Suprapubic skin (tissue), 4 donors: ENCODE measurements around the gene CHM. TPM values are rescaled to one million over a fixed set of nuclear protein-coding genes. Genes with fewer than 3 reads are reported as not detected.
"Not testable (repeated sequence)": the region's sequence is repeated elsewhere in the genome, so short reads cannot be mapped to it uniquely, and the experiment has no call there.

Experiments
- DNase-seq, 2 donors: peaks; one replicate each; pipeline ENCODE4 v3.0.0-alpha.2; 2019; ENCODE audit warnings: low spot score in 2 of 2
- H3K27ac ChIP-seq: fragments of 200-600 bp; sonication (generic); one replicate; pipeline ENCODE4 v1.5.1; 2019
- H3K27me3 ChIP-seq: fragments of 200-600 bp; sonication (generic); one replicate; pipeline ENCODE4 v1.5.1; 2019
- H3K36me3 ChIP-seq: fragments of 200-600 bp; sonication (generic); one replicate; pipeline ENCODE4 v1.5.1; 2019
- H3K4me1 ChIP-seq: fragments of 200-600 bp; sonication (generic); one replicate; pipeline ENCODE4 v1.5.1; 2019
- H3K4me3 ChIP-seq: fragments of 200-600 bp; sonication (generic); one replicate; pipeline ENCODE4 v1.5.1; 2019; ENCODE audit warnings: mild to moderate bottlenecking
- H3K9me3 ChIP-seq: fragments of 200-600 bp; sonication (generic); one replicate; pipeline ENCODE4 v1.5.1; 2019
- CTCF ChIP-seq, 2 donors: fragments of 200-600 bp in 1 of 2; fragments of 450-650 bp in 1 of 2; sonication (generic) in 1 of 2; IDR thresholded peaks; one replicate each; pipeline ENCODE4 v1.5.1; 2016 to 2019; ENCODE audit warnings: antibody characterized with exemption in 2 of 2, mild to moderate bottlenecking in 1 of 2, moderate library complexity in 1 of 2
- EP300 ChIP-seq: sonication (generic); formaldehyde crosslinking; IDR thresholded peaks from one replicate; pipeline ENCODE4 v1.6.1; 2017; ENCODE audit warnings: antibody characterized with exemption
- POLR2A ChIP-seq, 2 donors: fragments of 450-650 bp; IDR thresholded peaks; one replicate each; pipeline ENCODE4 v1.6.1; 2017; ENCODE audit warnings: antibody characterized with exemption in 2 of 2, mild to moderate bottlenecking in 2 of 2, moderate library complexity in 2 of 2
- POLR2AphosphoS5 ChIP-seq, 3 donors: sonication (generic); formaldehyde crosslinking; IDR thresholded peaks; one replicate each; pipeline ENCODE4 v1.6.1; 2017; ENCODE audit warnings: antibody characterized with exemption in 3 of 3
- WGBS: methylation state at CpG from one replicate; pipeline ENCODE4 v1.1.5; 2018; 5-methylcytosine and 5-hydroxymethylcytosine counted together
- total RNA-seq, 4 donors: library from RNA; depleted of rRNA; stranded (reverse); fragments of >200 nt; gene quantifications; one replicate each; pipeline ENCODE4 v1.1.0, GENCODE V29; 2016

CHM gene
- total RNA-seq, 4 donors from 2014 or later, result 9.5 to 18.9 (median 12.8) TPM

DNA sequence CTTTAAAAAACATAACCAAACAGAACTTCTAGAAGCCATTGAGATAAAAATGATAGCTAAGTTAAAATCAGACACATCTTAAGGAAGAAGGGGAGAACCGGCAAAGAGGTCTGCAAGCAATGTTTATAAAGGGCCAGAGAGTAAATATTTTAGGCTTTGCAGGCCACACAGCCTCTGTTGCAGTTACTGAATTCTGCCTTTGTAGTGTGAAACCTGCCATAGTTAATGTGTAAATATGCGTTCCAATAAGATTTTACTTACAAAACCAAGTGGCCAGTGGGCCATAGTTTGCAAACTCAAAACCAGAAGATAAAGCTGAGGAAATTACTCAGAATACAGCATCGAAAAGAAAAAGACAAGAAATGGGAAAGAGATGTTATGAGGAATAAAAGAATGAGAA lies 33.6 kb downstream of the CHM start:
- H3K36me3 ChIP-seq, result no peaks in the 10 kb centered on the region
- DNase-seq, result no peak
- TF ChIP-seq CTCF (IDR thresholded peaks at IDR 0.05) (no peak), EP300 (no peak), POLR2A (IDR thresholded peaks at IDR 0.05) (no peak), POLR2AphosphoS5 (IDR thresholded peaks at IDR 0.05) (no peak)
- H3K4me1 ChIP-seq, result no peaks in the 10 kb centered on the region
- H3K4me3 ChIP-seq, result no peak overlapping the region
- H3K27me3 ChIP-seq, result no peaks in the 10 kb centered on the region
- 79% methylated on average over 3 of the region's 3 CpGs for WGBS
- no peaks in the 10 kb centered on the region for H3K9me3 ChIP-seq
- H3K27ac ChIP-seq, result no peak overlapping the region

DNA sequence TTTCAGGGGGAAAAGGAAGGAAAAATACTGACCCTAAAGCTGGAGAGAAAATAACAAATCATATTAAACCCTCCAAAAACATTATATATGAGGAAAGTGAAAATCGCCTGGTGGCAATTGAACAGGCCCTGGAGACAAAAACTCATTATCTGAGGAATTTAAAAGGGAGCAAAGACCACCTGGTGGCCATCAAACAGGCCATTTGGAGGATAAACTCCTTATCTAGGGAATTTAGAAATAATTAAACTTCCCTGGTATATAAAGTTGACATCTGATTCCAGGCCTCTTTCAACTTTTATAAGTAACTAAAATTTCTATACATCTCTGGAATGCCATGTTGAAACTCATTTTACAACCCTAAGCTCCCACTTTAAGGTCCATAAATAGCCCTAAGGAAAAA lies 35.2 kb downstream of the CHM start:
- no peak overlapping the region for H3K27ac ChIP-seq
- TF ChIP-seq POLR2A (IDR thresholded peaks at IDR 0.05) (no peak), CTCF (IDR thresholded peaks at IDR 0.05) (no peak)
- H3K27me3 ChIP-seq, result no peaks in the 10 kb centered on the region
- H3K36me3 ChIP-seq, result no peaks in the 10 kb centered on the region
- no peak overlapping the region for H3K4me3 ChIP-seq
- H3K9me3 ChIP-seq, result no peaks in the 10 kb centered on the region
- 78% methylated on average over 1 of the region's 1 CpG for WGBS
- no peak for DNase-seq
- H3K4me1 ChIP-seq, result no peaks in the 10 kb centered on the region

- not testable (repeated sequence) for H3K36me3 ChIP-seq, H3K27me3 ChIP-seq, H3K4me1 ChIP-seq, H3K4me3 ChIP-seq, H3K27ac ChIP-seq, H3K9me3 ChIP-seq, DNase-seq
- WGBS, result 82% methylated on average over 1 of the region's 1 CpG
Measured at GRCh38 chrX:86009803-86010202, 37.6 kb downstream of the CHM start.

GRCh38 chrX:86007891-86008290 lies 39.5 kb downstream of the CHM start:
- H3K4me1 ChIP-seq, H3K9me3 ChIP-seq, DNase-seq, H3K27me3 ChIP-seq, H3K36me3 ChIP-seq, H3K4me3 ChIP-seq, H3K27ac ChIP-seq: not testable (repeated sequence)
- WGBS, result 91% methylated on average over 4 of the region's 4 CpGs

DNA sequence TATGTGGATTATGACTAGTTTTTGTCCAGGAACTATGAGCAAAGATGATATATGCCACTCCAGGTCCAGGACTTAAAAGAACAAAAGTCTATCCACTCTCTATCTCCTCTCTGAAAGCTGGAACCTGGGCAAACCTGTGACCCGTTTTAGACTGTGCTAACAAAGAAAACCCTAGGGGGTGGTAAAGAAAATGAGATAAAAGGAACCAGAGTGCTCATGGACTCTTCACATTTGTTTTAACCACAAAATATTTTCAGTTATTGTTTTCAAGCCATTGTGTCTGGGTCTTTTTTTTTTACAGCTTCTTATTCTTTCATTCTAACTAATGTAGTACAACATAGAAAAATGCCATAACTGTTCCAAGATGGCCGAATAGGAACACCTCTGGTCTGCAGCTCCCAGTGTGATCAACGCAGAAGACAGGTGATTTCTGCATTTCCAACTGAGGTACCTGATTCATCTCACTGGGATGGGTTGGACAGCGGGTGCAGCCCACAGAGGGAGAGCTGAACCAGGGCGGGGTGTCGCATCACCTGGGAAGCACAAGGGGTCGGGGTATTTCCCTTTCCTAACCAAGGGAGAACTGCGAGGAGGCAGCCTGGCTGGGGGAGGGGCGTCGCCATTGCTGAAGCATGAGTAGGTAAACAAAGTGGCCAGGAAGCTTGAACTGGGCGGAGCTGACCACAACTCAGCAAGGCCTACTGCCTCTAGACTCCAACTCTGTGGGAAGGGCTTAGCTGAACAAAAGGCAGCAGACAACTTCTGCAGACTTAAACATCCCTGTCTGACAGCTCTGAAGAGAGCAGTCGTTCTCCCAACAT lies 45.1 kb downstream of the CHM start:
- WGBS, result 76% methylated on average over 11 of the region's 12 CpGs
- Histone ChIP-seq H3K4me1 (no peaks in the 10 kb centered on the region), H3K9me3 (no peaks in the 10 kb centered on the region), H3K27ac (no peak overlapping the region), H3K4me3 (no peak overlapping the region), H3K36me3 (no peaks in the 10 kb centered on the region), H3K27me3 (no peaks in the 10 kb centered on the region)
- TF ChIP-seq POLR2A (IDR thresholded peaks at IDR 0.05) (no peak), EP300 (no peak), CTCF (IDR thresholded peaks at IDR 0.05) (no peak)
- DNase-seq, result no peak

DNA sequence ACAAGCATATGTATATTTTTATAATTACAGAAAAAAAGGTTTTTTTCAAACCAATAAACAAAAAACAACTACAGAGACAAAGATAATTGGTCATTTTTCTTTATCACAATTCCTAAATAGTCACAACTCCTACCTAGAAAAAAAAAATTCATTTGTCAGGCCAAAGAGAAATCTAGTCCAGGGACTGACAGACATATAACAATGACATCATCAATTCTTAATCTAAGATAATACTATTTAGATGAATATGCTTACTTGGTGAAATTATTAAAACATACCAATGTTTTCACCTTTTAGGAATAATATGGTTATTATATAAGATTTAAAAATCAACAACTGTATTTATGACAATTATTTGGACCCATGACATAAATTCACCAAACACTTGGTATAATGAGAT lies 48.4 kb downstream of the CHM start:
- H3K27me3 ChIP-seq, result no peaks in the 10 kb centered on the region
- no peaks in the 10 kb centered on the region for H3K36me3 ChIP-seq

More for the DNA sequence above, 48.4 kb downstream of the CHM start:
- Histone ChIP-seq H3K4me3 (no peak overlapping the region), H3K4me1 (peaks cover 7% of the 10 kb centered on the region), H3K27ac (no peak overlapping the region), H3K9me3 (no peaks in the 10 kb centered on the region)
- DNase-seq, result no peak
- no peak for TF ChIP-seq EP300
- TF ChIP-seq POLR2AphosphoS5 (IDR thresholded peaks at IDR 0.05), result no peak
- TF ChIP-seq POLR2A (IDR thresholded peaks at IDR 0.05), result no peak
- no peak for TF ChIP-seq CTCF (IDR thresholded peaks at IDR 0.05)
